ENCODE data around the gene TRIM54.

Gene TRIM54

DNA sequence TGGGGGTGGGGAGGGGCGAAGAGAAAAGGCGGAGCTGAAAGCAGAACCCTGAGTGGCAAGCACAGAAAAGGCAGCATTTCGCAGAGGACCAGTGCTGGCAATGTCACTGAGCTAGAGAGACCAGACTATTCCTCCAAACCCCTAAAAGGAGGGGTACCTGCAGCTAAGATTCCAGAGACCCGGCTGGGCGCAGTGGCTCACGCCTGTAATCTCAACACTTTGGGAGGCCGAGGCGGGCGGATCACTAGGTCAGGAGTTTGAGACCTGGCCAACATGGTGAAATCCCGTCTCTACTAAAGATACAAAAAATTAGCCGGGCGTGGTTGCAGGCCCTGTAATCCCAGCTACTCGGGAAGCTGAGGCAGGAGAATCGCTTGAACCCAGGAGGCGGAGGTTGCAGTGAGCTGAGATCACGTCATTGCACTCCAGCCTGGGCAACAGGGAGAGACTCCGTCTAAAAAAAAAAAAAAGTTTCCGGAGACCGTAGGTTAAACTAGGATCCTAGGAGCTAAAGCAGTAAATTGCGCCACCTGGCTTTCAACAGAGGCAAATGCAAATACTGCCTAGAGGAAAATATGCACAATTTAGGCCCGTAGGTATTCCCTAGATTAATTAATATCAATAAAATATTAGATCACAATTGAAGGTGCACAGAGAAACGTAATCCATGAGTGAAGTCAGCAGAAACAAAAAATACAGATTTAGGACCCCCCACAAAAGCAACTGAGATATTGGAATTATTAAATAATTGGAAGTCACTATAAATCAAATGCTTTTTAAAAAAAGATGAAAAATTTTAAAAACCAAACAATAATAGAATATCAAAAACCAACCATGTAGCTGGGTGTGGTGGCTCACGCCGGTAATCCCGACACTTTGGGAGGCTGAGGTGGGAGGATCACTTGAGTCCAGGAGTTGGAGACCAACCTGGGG, 21.1 kb downstream of the TRIM54 start:
- DNase-seq (ENCODE audit: low read depth, low spot score) = peak; percentile 50
- Histone ChIP-seq H3K36me3 (ENCODE audit: insufficient read depth, low read length) (no peaks in the 10 kb centered on the region), H3K4me3 (peak overlapping the region; percentile 71), H3K9me3 (ENCODE audit: low read depth, low read length) (no peaks in the 10 kb centered on the region), H3K9ac (ENCODE audit: insufficient read length) (peak overlapping the region; percentile 28), H3K27ac (no peak overlapping the region)
- TF ChIP-seq POLR2AphosphoS5 (IDR thresholded peaks at IDR 0.05; ENCODE audit: borderline replicate concordance, low read depth, low read length) = no peak
- no peak for TF ChIP-seq EZH2 (IDR thresholded peaks at IDR 0.05)
- no peak for TF ChIP-seq FOXP2 (optimal IDR thresholded peaks at IDR 0.05; ENCODE audit: control extremely low read depth, extremely low read length, insufficient read depth)

DNA sequence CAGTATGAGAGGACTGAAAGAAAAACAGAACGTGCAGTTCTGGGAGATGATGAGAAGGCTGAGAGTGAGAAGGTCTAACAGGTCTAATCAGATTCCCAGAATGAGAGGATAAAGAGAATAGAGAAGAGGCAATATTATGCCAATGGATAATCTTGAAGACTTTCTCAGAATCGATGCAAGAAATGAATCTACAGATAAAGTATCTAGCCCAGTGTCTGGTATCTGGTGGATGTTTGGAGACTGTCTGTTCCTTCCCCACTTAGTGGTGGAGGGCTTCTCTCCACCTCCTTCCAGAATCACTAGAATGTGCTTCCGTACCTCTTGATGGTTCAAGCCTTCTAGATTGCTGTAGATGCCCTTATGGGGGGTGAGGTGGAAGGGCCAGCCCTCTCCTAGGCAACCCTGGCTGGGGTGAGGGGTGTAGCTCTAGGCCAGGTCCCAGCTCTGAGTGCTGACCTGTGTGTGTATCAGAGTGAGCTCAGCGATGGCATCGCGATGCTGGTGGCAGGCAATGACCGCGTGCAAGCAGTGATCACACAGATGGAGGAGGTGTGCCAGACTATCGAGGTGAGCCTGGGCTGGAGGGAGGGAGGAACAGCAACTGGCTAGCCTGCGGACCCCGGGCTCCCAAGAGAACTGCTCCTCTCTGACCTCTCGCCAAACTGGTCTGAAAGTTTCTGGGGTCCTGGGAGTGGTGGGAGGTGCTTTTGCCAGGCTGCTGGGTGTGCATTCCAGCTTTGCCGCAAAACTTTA, 22.4 kb downstream of the TRIM54 start:
- Histone ChIP-seq H3K9ac (ENCODE audit: insufficient read length) (no peak overlapping the region), H3K9me3 (ENCODE audit: low read depth, low read length) (no peaks in the 10 kb centered on the region), H3K36me3 (ENCODE audit: insufficient read depth, low read length) (no peaks in the 10 kb centered on the region), H3K4me3 (no peak overlapping the region), H3K27ac (no peak overlapping the region)
- TF ChIP-seq POLR2AphosphoS5 (IDR thresholded peaks at IDR 0.05; ENCODE audit: borderline replicate concordance, low read depth, low read length) (no peak), FOXP2 (optimal IDR thresholded peaks at IDR 0.05; ENCODE audit: control extremely low read depth, extremely low read length, insufficient read depth) (no peak), EZH2 (IDR thresholded peaks at IDR 0.05) (no peak)
- no peak for DNase-seq (ENCODE audit: low read depth, low spot score)

- no peaks in the 10 kb centered on the region for H3K9me3 ChIP-seq (ENCODE audit: low read depth, low read length)
- no peaks in the 10 kb centered on the region for H3K36me3 ChIP-seq (ENCODE audit: insufficient read depth, low read length)
- no peak overlapping the region for H3K9ac ChIP-seq (ENCODE audit: insufficient read length)
- no peak for DNase-seq (ENCODE audit: low read depth, low spot score)
- no peak overlapping the region for H3K27ac ChIP-seq
- H3K4me3 ChIP-seq = no peak overlapping the region
- TF ChIP-seq EZH2 (IDR thresholded peaks at IDR 0.05) (no peak), FOXP2 (optimal IDR thresholded peaks at IDR 0.05; ENCODE audit: control extremely low read depth, extremely low read length, insufficient read depth) (no peak), POLR2AphosphoS5 (IDR thresholded peaks at IDR 0.05; ENCODE audit: borderline replicate concordance, low read depth, low read length) (no peak)
These were observed 23.3 kb downstream of the TRIM54 start for GRCh38 chr2:27305516-27305915.

- TF ChIP-seq FOXP2 (optimal IDR thresholded peaks at IDR 0.05; ENCODE audit: control extremely low read depth, extremely low read length, insufficient read depth) = no peak
- TF ChIP-seq POLR2AphosphoS5 (IDR thresholded peaks at IDR 0.05; ENCODE audit: borderline replicate concordance, low read depth, low read length) = no peak
- TF ChIP-seq EZH2 (IDR thresholded peaks at IDR 0.05) = no peak
- H3K4me3 ChIP-seq = no peak overlapping the region
- no peak for DNase-seq (ENCODE audit: low read depth, low spot score)
- H3K9me3 ChIP-seq (ENCODE audit: low read depth, low read length) = no peaks in the 10 kb centered on the region
- H3K9ac ChIP-seq (ENCODE audit: insufficient read length) = no peak overlapping the region
- no peaks in the 10 kb centered on the region for H3K36me3 ChIP-seq (ENCODE audit: insufficient read depth, low read length)
- no peak overlapping the region for H3K27ac ChIP-seq
These were observed 23.9 kb downstream of the TRIM54 start for GRCh38 chr2:27306136-27306535.

DNA sequence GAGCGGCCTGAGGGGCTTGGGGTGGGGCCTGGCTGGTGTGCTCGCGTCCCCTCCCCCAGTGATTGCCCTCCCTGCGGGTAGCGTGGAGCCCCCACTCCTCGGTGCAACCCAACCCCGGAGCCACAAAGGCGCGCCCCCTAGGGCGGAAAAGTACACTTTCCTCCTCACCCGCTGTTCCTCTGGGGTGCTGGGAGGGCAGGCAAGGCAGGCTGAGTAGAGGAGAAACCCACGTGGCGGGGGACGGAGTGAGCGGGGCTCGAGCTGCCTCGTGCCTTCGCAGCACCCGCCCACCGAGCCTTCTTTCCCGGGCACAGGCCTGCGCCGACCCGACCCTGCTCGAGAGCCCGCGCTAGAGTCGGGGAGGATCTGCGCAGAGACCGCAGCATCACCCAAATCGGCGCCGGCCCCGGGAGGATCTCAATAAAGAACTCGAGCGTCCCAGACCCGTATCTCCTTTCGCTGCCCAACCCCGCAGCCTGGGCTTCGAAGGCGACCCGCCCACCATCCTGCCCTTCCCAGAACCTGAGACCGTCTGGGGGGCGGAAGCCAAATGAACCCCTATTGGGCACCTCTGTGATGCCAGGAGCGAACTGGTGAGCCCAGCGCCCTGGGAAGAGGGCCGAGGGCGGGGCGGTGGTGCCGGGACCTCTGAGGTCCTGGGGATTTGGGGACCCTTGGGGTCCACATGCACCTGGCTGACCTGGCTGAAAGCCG, 24.5 kb downstream of the TRIM54 start:
- no peak for DNase-seq (ENCODE audit: low read depth, low spot score)
- H3K36me3 ChIP-seq (ENCODE audit: insufficient read depth, low read length) = no peaks in the 10 kb centered on the region
- no peaks in the 10 kb centered on the region for H3K9me3 ChIP-seq (ENCODE audit: low read depth, low read length)
- no peak overlapping the region for H3K9ac ChIP-seq (ENCODE audit: insufficient read length)
- TF ChIP-seq POLR2AphosphoS5 (IDR thresholded peaks at IDR 0.05; ENCODE audit: borderline replicate concordance, low read depth, low read length) = no peak
- TF ChIP-seq FOXP2 (optimal IDR thresholded peaks at IDR 0.05; ENCODE audit: control extremely low read depth, extremely low read length, insufficient read depth) = no peak
- TF ChIP-seq EZH2 (IDR thresholded peaks at IDR 0.05) = no peak
- peak overlapping the region; percentile 30; the same call in 1 of the 2 replicates for H3K4me3 ChIP-seq
- no peak overlapping the region for H3K27ac ChIP-seq

DNA sequence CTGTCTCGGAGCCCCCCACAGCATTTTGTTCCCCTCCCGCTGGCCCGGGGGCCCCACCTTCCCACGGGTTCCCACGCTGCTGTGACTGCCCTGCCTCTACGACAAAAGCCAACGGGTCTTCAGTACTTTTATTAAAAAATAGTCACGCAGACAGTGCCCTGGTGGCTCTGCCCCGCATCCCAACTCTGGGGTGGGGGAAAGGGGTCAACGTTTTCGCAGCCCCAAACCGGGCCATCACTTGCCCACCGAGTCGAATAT, 25.0 kb downstream of the TRIM54 start:
- Histone ChIP-seq H3K4me3 (peak overlapping the region; percentile 30; the same call in 1 of the 2 replicates), H3K27ac (no peak overlapping the region), H3K9ac (ENCODE audit: insufficient read length) (no peak overlapping the region), H3K36me3 (ENCODE audit: insufficient read depth, low read length) (no peaks in the 10 kb centered on the region), H3K9me3 (ENCODE audit: low read depth, low read length) (no peaks in the 10 kb centered on the region)
- no peak for TF ChIP-seq FOXP2 (optimal IDR thresholded peaks at IDR 0.05; ENCODE audit: control extremely low read depth, extremely low read length, insufficient read depth)
- no peak for TF ChIP-seq POLR2AphosphoS5 (IDR thresholded peaks at IDR 0.05; ENCODE audit: borderline replicate concordance, low read depth, low read length)
- no peak for TF ChIP-seq EZH2 (IDR thresholded peaks at IDR 0.05)
- DNase-seq (ENCODE audit: low read depth, low spot score) = no peak

GRCh38 chr2:27307545-27308358, 25.5 kb downstream of the TRIM54 start:
- Histone ChIP-seq H3K27ac (no peak overlapping the region), H3K4me3 (peak overlapping the region; percentile 30; the same call in 1 of the 2 replicates), H3K36me3 (ENCODE audit: insufficient read depth, low read length) (no peaks in the 10 kb centered on the region), H3K9ac (ENCODE audit: insufficient read length) (no peak overlapping the region), H3K9me3 (ENCODE audit: low read depth, low read length) (no peaks in the 10 kb centered on the region)
- TF ChIP-seq FOXP2 (optimal IDR thresholded peaks at IDR 0.05; ENCODE audit: control extremely low read depth, extremely low read length, insufficient read depth) = no peak
- DNase-seq (ENCODE audit: low read depth, low spot score) = no peak

Data from SK-N-MC (cell line).